K562 (cell line): ENCODE measurements around the gene PALM3. TPM values are rescaled to one million over a fixed set of nuclear protein-coding genes. Genes with fewer than 3 reads are reported as not detected.

Experiments
- ATAC-seq: fragments of 200-7000 bp; cut with Tn5 transposase; 3 replicates; pipeline ENCODE4 v1.9.1; 2020; ENCODE audit warnings: moderate library complexity
- BruUV-seq: library from RNA; stranded (reverse); fragments of 400-500 nt; replicated peaks from 2 replicates; lab custom pipeline; 2021; lab: Mats Ljungman, UMichigan
- CTCF ChIA-PET: fragments of 300-600 bp; formaldehyde crosslinking; extraction: SDS; loops from one replicate; lab custom pipeline; 2021; ENCODE audit warnings: low intra/inter-chr PET ratio; lab: Yijun Ruan, JAX
- POLR2A ChIA-PET: fragments of 300-600, 350-650 bp; sonication (Branson Sonifier 250); formaldehyde crosslinking; extraction: SDS; loops from one replicate; lab custom pipeline; 2021; ENCODE audit warnings: antibody characterized with exemption, inconsistent platforms; lab: Yijun Ruan, JAX
- DNase-seq, 4 experiments: peaks; one replicate each; pipeline versions ENCODE4 v3.0.0 to v3.0.0-alpha.2; 2011 to 2018; ENCODE audit warnings: low spot score in 3 of 4, mixed read lengths in 3 of 4; ENCODE audit errors: extremely low read depth in 1 of 4
- FAIRE-seq: peaks from 2 replicates; lab custom pipeline; 2011; peaks lifted over from hg19 to GRCh38; lab: Jason Lieb, UNC
- H2AFZ ChIP-seq: 2 replicates; pipeline ENCODE4 v1.6.0; 2011; ENCODE audit warnings: low read depth, low read length, control low read depth, inconsistent platforms
- H3K27ac ChIP-seq: fragments of 200-600 bp; 3 replicates; pipeline ENCODE4 v1.8.0; 2011; ENCODE audit warnings: low read depth, mild to moderate bottlenecking, control low read depth, inconsistent platforms, low read length, moderate library complexity, mixed read lengths; ENCODE audit errors: extremely low read depth
- H3K27me3 ChIP-seq, 2 experiments: fragments of 300-600 bp in 1 of 2; 2 replicates in 1 of 2; 3 replicates in 1 of 2; pipeline versions ENCODE4 v1.6.0 to v1.8.0; 2011; ENCODE audit warnings: inconsistent platforms in 2 of 2, low read length in 2 of 2, mild to moderate bottlenecking in 1 of 2, mixed read lengths in 1 of 2, moderate library complexity in 1 of 2; ENCODE audit not compliant: control insufficient read depth in 2 of 2, insufficient read depth in 2 of 2
- H3K36me3 ChIP-seq: fragments of 300-600 bp; 3 replicates; pipeline ENCODE4 v1.8.0; 2011; ENCODE audit warnings: mild to moderate bottlenecking, low read length, inconsistent platforms; ENCODE audit not compliant: control insufficient read depth, insufficient read depth
- H3K4me1 ChIP-seq, 2 experiments: fragments of 200-600 bp in 1 of 2; replicated peaks in 1 of 2; 2 replicates in 1 of 2; 3 replicates in 1 of 2; pipeline versions ENCODE4 v1.5.1 to v1.8.0; 2011; ENCODE audit warnings: inconsistent platforms in 2 of 2, low read length in 2 of 2, mild to moderate bottlenecking in 1 of 2, mixed read lengths in 1 of 2, moderate library complexity in 1 of 2; ENCODE audit not compliant: control insufficient read depth in 2 of 2, insufficient read depth in 2 of 2
- H3K4me2 ChIP-seq: 2 replicates; pipeline ENCODE4 v1.6.1; 2011; ENCODE audit warnings: low read length, control low read depth, inconsistent platforms, mixed read lengths; ENCODE audit not compliant: insufficient read depth
- H3K4me3 ChIP-seq: fragments of 200-600 bp; sonication (generic), shearing (Covaris generic); 2 replicates; pipeline ENCODE4 v1.5.1; 2016; ENCODE audit warnings: control low read depth, inconsistent platforms
- H3K79me2 ChIP-seq: fragments of 200-600 bp; 3 replicates; pipeline ENCODE4 v1.8.0; 2011; ENCODE audit warnings: low read length, inconsistent platforms; ENCODE audit not compliant: control insufficient read depth, insufficient read depth
- H3K9ac ChIP-seq, 2 experiments: 2 replicates each; pipeline versions ENCODE4 v1.6.0 to v1.6.1; 2011; ENCODE audit warnings: low read depth in 2 of 2, low read length in 2 of 2, control low read depth in 1 of 2, inconsistent platforms in 1 of 2, mild to moderate bottlenecking in 1 of 2, mixed read lengths in 1 of 2; ENCODE audit not compliant: insufficient read depth in 1 of 2
- H3K9me1 ChIP-seq: one replicate; pipeline ENCODE4 v1.6.0; 2011; ENCODE audit warnings: inconsistent platforms, mild to moderate bottlenecking, low read length, moderate library complexity; ENCODE audit not compliant: control insufficient read depth, insufficient read depth
- H3K9me3 ChIP-seq: replicated peaks from 2 replicates; pipeline ENCODE4 v1.5.1; 2011; ENCODE audit warnings: low read depth, low read length, inconsistent platforms; ENCODE audit not compliant: control insufficient read depth, insufficient read depth
- H4K20me1 ChIP-seq: replicated peaks from 2 replicates; pipeline ENCODE4 v1.6.1; 2011; ENCODE audit warnings: low read length, inconsistent platforms, mixed read lengths; ENCODE audit not compliant: control insufficient read depth, insufficient read depth
- ILF3 ChIP-seq: fragments of 450-650 bp; IDR thresholded peaks from 2 replicates; pipeline ENCODE4 v1.6.1; 2018; ENCODE audit warnings: antibody characterized with exemption, mild to moderate bottlenecking, moderate library complexity, borderline replicate concordance
- RBM25 ChIP-seq: fragments of 200-400 bp; formaldehyde crosslinking; IDR thresholded peaks from 2 replicates; pipeline ENCODE4 v1.6.1; 2018; ENCODE audit warnings: low read length, low read depth, moderate library complexity; ENCODE audit not compliant: severe bottlenecking
- ZNF121 ChIP-seq: sonication (generic); formaldehyde crosslinking; conservative IDR thresholded peaks from 2 replicates; pipeline ENCODE4 v1.8.0; 2022; ENCODE audit warnings: missing genetic modification reagents
- ZNF280A ChIP-seq: fragments of 450-650 bp; IDR thresholded peaks from 2 replicates; pipeline ENCODE4 v1.6.1; 2018; ENCODE audit warnings: mild to moderate bottlenecking, low read depth; ENCODE audit not compliant: partially characterized antibody
- WGBS: fragments of 100-300 bp; shearing (Covaris generic); methylation state at CpG from one replicate; pipeline ENCODE4 v1.1.6; 2016; ENCODE audit warnings: low coverage, mixed read lengths; ENCODE audit not compliant: insufficient coverage; ENCODE audit errors: missing lambda C conversion rate; 5-methylcytosine and 5-hydroxymethylcytosine counted together
- in situ Hi-C: fragments of 300-500 bp; cut with MboI; formaldehyde crosslinking; loops from 4 replicates; pipeline ENCODE4 v1.15.0; 2018; ENCODE audit warnings: inconsistent platforms, mixed read lengths
- intact Hi-C: fragments of 100-400 bp; cut with micrococcal nuclease; formaldehyde crosslinking; loops from 2 replicates; pipeline ENCODE4 v1.14.2; 2022
- polyA plus RNA-seq, 8 experiments: library from polyadenylated mRNA; depleted of rRNA in 4 of 8; stranded (reverse) in 5 of 8; unstranded in 3 of 8; fragments of >200 nt; fragmentation: Nextera tagmentation in 2 of 8; fragmentation: Illumina TruSeq in 1 of 8; extraction: Ambion mirVana in 2 of 8; extraction: Trizol in 1 of 8; gene quantifications; 2 replicates each; pipeline versions ENCODE4 v1.2.1 to v1.2.3, GENCODE V29; 2011 to 2014; ENCODE audit warnings: inconsistent platforms in 1 of 8, missing spikeins in 1 of 8
- total RNA-seq, 7 experiments: library from RNA; depleted of rRNA in 6 of 7; stranded (reverse); fragments of >200 nt in 6 of 7; fragmentation: Illumina TruSeq in 2 of 7; extraction: Trizol in 2 of 7; gene quantifications; 2 replicates each; pipeline versions ENCODE4 v1.2.1 to v1.2.3, GENCODE V29; 2011 to 2021; ENCODE audit warnings: low replicate concordance in 1 of 7

Gene PALM3
- total and polyA plus RNA-seq, 9 of the 15 experiments (the other 6 are each of a cell fraction or from before 2014, with no cell fraction given): 0.07 to 9.3 (median 3.3) TPM

GRCh38 chr19:14111486-14111885 lies 49.6 kb upstream of the PALM3 start:
- 0 out of 4 replicates have a peak overlapping the region, but pooled peaks of 1 of the 2 experiments have one; percentile 56 for H3K9ac ChIP-seq
- H3K9me3 ChIP-seq: no peaks in the 10 kb centered on the region
- ATAC-seq (no peak), DNase-seq (no peak)
- no peak overlapping the region for H3K4me2 ChIP-seq
- CTCF ChIA-PET: no interaction called here
- no TSS peak for BruUV-seq
- peaks cover 16% of the 10 kb centered on the region for H3K79me2 ChIP-seq
- H3K27me3 ChIP-seq: no peaks in the 10 kb centered on the region
- no peak overlapping the region for H3K4me3 ChIP-seq
- in situ Hi-C loops (no loop called here), intact Hi-C loops (no loop called here)
- 88% methylated on average over 1 of the region's 1 CpG for WGBS
- no peak overlapping the region for H2AFZ ChIP-seq
- POLR2A ChIA-PET: no interaction called here
- H3K27ac ChIP-seq: no peak overlapping the region
- H3K9me1 ChIP-seq: peaks cover 4% of the 10 kb centered on the region
- TF ChIP-seq RBM25: peak; percentile 27
- TF ChIP-seq ZNF280A: no peak
- no peak for TF ChIP-seq ILF3
- TF ChIP-seq ZNF121 (CRISPR knock-in tag): peak; percentile 38
- TF ChIP-seq, all 486 proteins: peak for 2
- H3K4me1 ChIP-seq: peaks cover 30 to 42% of the 10 kb centered on the region in 2 experiments; a peak in 4 of 5 replicates
- FAIRE-seq: no peak
- H4K20me1 ChIP-seq: no peaks in the 10 kb centered on the region
- H3K36me3 ChIP-seq: no peaks in the 10 kb centered on the region; the same call in 2 of the 3 replicates
